Mononuclear cell (primary cell): ENCODE measurements around the gene ZNF768. TPM values are rescaled to one million over a fixed set of nuclear protein-coding genes. Genes with fewer than 3 reads are reported as not detected.
"Not testable (repeated sequence)": the region's sequence is repeated elsewhere in the genome, so short reads cannot be mapped to it uniquely, and the experiment has no call there.

Source experiments
- H3K27me3 ChIP-seq: 2 replicates; pipeline ENCODE4 v1.6.0; 2011; ENCODE audit warnings: low read length, control low read depth; ENCODE audit not compliant: insufficient read depth
- H3K4me1 ChIP-seq: 2 replicates; pipeline ENCODE4 v1.5.1; 2011; ENCODE audit warnings: mild to moderate bottlenecking, low read length, control low read depth; ENCODE audit not compliant: insufficient read depth
- H3K4me3 ChIP-seq: 2 replicates; pipeline ENCODE4 v1.5.1; 2011; ENCODE audit warnings: mild to moderate bottlenecking, low read length, moderate library complexity
- H3K9me3 ChIP-seq: 2 replicates; pipeline ENCODE4 v1.5.1; 2011; ENCODE audit warnings: low read depth, mild to moderate bottlenecking, control low read depth, low read length
- total RNA-seq: library from RNA; depleted of rRNA; stranded (reverse); fragments of >200 nt; gene quantifications from one replicate; pipeline ENCODE4 v1.2.3, GENCODE V29; 2012

Gene ZNF768
- total RNA-seq, 1 donor = 5.7 TPM

DNA sequence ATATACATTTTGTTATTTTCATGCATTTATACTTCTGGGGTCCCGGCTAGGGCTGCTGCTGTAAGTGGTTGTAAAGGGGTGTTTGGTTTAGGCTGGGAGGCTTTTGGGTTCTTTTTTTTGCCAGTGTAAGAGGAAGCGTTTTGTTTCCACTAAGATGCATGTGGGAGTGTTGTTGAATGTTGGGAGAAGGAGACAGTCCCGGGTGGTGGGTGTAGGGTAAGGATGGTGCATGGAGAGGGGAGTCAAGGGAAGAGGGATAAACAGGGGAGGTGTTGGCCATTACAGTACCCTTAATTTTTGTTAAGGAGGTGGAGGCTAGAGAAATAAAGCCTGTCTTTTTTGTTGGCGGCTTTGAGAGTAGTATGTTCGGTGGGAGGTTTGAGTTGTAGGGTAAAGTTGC lies 16.7 kb upstream of the ZNF768 start:
- Histone ChIP-seq H3K9me3 (no peaks in the 10 kb centered on the region), H3K4me3 (no peak overlapping the region), H3K4me1 (peaks cover 11% of the 10 kb centered on the region), H3K27me3 (no peaks in the 10 kb centered on the region)

DNA sequence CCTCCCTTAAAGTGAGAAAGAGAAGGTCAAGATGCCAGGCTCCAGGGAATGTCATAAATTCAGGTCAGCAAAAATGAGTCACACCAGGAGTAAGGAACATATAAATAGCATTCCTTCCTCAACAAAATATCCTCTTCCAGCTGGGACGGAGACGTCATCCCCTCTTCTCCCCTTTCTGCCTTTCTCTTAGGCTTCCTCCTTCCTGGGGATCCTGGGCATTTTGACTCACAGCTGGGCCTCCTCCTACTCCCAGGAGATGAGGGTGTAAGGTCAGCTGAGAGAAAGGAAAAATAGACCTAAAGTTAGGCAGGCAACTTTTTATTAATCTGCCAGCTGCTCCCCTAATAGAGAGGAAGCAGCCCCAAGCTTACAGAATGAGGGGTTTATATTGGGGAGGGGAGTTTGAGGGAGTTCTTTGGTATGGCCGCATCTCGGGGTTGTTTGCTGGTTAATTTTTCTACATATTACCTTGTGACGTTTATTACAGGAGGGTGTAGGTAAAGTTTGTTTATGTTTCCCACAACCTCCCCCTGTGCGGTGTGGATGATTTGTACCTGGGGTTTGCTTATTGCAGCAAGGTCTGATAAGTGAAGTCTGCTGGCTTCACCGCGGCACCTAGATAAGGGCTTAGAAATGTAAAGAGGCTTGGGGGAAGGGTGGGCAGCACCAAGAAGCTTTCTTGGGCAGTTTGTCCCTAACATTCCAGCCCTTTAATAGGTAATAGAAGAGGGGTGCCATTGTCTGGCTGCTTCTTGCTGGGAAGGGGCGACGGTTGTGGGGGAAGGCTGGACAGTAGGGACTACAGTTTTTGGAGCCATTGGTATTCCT lies 15.3 kb upstream of the ZNF768 start:
- Histone ChIP-seq H3K4me1 (peaks cover 12% of the 10 kb centered on the region), H3K4me3 (no peak overlapping the region), H3K27me3 (no peaks in the 10 kb centered on the region), H3K9me3 (no peaks in the 10 kb centered on the region)

DNA sequence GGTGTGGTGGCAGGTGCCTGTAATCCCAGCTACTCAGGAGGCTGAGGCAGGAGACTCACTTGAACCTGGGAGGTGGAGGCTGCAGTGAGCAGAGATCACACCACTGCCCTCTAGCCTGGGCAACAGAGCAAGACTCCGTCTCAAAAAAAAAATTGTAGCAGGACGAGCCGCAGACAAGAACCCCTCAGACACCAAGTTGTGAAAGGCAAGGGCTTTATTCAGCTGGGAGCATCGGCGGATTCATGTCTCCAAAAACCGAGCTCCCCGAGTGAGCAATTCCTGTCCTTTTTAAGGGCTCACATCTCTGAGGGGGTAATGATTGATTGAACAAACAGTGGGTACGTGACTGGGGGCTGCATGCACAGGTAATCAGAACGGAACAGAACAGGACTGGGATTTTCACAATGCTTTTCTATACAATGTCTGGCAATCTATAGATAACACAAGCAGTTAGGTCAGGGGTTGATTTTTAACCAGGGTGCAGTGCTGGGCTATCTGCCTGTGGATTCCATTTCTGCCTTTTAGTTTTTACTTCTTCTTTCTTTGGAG lies 14.6 kb upstream of the ZNF768 start:
- H3K27me3 ChIP-seq, H3K9me3 ChIP-seq, H3K4me3 ChIP-seq: not testable (repeated sequence)
- peaks cover 12% of the 10 kb centered on the region for H3K4me1 ChIP-seq

DNA sequence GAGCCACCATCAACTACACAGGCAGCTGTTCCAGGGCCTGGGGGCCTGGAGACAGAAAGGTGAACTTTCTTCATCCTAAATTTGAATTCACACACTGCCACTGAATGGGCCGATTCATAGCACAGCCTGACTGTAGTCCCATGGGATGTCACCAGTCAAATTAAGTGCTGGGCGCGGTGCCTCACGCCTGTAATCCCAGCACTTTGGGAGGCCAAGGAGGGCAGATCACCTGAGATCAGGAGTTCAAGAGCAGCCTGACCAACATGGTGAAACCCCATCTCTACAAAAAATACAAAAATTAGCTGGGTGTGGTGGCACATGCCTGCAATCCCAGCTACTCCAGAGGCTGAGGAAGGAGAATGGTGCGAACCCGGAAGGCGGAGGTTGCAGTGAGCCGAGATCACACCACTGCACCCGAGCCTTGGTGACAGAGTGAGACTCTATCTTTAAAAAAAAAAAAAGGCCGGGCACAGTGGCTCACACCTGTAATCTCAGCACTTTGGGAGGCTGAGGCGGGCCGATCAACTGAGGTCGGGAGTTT lies 13.7 kb upstream of the ZNF768 start:
- H3K27me3 ChIP-seq, H3K9me3 ChIP-seq, H3K4me3 ChIP-seq: not testable (repeated sequence)
- H3K4me1 ChIP-seq = peaks cover 17% of the 10 kb centered on the region

DNA sequence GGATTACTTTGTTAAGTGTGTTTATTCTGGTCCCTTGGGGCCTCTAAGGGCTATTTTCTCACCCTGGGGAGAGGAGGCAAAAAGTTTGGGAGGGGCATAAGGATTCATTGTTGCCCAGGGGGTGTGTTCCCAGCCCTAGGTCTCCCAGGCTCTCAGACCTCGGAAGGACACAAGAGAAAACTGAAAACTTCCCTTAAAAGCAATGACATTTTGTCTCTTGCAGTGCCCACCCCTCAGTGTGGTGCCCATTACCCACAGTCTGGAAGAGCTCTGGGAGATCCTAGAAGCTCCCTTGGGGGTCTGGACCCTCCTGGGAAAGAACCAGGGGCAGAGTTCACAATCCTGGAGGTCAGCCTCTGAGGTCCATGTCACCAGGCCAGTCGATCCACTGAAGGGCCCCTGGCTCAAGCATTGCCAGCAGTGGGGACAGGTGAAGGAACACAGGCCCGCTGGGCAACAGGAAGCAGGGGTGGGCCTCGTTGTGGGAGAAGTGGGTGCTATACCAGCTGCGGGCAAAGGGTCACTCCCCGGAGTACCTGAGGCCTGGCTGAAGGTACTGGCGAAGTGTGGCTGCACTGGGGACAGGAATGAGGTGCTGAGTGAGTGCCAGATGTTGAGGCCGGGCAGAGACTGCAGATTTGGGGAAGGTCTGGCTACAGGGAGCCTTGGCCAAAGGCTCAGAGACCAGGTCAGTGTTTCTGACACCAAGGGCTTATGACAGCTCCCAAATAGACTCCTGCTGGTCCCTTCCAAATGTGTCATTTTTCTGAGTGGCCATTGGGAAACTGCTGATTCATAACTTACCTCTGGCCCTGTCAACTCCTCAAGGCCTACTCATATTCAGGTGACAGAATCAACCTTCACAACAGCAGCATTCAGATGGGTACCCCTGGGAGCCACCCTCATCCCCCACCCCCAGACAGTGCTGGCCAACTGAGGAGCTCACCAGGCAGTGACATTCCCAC lies 12.9 kb upstream of the ZNF768 start:
- peaks cover 18% of the 10 kb centered on the region for H3K4me1 ChIP-seq
- H3K4me3 ChIP-seq = no peak overlapping the region
- no peaks in the 10 kb centered on the region for H3K9me3 ChIP-seq
- H3K27me3 ChIP-seq = no peaks in the 10 kb centered on the region

DNA sequence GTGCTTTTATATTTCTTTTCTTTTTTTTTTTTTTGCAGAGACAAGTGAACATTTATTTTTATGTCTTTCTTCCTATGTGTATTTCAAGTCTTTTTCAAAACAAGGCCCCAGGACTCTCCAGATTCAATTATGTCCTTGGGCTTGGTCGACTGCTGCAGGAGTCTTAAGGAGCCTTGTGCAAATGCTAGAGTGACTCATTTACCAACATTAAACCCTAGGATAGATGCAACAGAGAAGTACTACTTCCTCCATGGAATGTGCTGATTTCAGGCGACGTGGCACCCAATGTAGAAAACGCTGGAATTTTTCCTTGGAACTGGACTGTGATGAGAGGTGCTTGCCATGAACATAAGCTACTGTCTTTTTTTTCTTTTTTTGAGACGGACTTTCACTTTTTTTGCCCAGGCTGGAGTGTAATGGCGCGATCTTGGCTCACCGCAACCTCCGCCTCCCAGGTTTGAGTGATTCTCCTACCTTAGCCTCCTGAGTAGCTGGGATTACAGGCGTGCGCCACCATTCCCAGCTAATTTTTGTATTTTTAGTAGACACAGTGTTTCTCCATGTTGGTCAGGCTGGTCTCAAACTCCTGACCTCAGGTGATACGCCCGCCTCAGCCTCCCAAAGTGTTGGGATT lies 10.1 kb upstream of the ZNF768 start:
- H3K4me3 ChIP-seq, H3K27me3 ChIP-seq, H3K9me3 ChIP-seq: not testable (repeated sequence)
- H3K4me1 ChIP-seq = peaks cover 30% of the 10 kb centered on the region

DNA sequence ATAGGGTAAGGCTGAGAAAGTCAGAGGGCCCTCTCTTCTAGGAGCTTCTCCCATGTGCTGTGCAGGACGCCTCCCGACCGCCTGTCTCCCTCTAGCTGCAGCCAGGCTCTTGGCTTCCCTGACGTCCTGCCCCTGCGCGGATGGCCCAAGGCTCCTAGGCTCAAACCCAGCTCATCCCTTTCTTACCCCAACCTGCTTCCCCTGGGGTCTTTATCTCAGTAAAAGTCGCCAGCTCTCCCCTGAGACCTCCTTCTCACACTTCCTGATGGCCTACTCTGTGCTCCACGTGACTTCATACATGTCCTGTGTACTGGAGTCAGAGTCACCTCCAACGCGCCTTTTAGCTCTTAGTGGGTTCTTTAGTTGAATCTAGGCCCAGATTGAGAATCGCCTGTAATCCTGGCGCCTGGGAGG lies 9.4 kb upstream of the ZNF768 start:
- Histone ChIP-seq H3K4me3 (peak overlapping the region; percentile 65), H3K27me3 (no peaks in the 10 kb centered on the region), H3K9me3 (no peaks in the 10 kb centered on the region), H3K4me1 (peaks cover 30% of the 10 kb centered on the region)

DNA sequence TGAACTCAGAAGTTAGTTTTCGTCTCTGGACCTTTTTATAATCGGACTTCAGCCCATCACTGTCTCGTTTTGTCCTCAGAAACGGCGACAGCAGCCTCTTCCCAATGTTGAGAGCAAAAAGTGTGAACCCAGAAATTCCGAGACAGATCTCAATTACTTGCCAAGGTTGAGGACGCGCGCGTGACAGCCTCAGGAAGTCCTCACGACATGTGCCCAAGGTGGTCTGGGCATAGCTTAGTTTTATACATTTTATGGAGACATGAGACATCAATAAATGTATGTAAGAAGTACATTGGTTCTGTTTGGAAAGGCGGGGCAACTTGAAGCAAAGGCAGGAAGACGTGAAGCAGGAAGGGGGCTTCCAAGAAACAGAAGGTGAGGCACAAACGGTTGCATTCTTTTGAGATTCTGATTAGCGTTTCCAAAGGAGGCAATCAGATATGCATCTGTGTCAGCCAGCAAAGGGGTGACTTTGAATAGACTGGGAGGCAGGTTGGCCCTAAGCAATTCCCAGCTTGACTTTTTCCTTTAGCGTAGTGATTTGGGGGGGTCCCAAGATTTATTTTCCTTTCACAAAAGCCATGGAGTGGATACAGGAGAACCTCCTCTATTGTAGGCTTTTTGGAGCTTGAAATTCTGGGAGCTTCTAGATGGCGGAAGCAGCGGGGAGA lies 8.9 kb upstream of the ZNF768 start:
- H3K4me3 ChIP-seq = peak overlapping the region; percentile 65
- no peaks in the 10 kb centered on the region for H3K27me3 ChIP-seq
- peaks cover 30% of the 10 kb centered on the region for H3K4me1 ChIP-seq
- H3K9me3 ChIP-seq = no peaks in the 10 kb centered on the region

DNA sequence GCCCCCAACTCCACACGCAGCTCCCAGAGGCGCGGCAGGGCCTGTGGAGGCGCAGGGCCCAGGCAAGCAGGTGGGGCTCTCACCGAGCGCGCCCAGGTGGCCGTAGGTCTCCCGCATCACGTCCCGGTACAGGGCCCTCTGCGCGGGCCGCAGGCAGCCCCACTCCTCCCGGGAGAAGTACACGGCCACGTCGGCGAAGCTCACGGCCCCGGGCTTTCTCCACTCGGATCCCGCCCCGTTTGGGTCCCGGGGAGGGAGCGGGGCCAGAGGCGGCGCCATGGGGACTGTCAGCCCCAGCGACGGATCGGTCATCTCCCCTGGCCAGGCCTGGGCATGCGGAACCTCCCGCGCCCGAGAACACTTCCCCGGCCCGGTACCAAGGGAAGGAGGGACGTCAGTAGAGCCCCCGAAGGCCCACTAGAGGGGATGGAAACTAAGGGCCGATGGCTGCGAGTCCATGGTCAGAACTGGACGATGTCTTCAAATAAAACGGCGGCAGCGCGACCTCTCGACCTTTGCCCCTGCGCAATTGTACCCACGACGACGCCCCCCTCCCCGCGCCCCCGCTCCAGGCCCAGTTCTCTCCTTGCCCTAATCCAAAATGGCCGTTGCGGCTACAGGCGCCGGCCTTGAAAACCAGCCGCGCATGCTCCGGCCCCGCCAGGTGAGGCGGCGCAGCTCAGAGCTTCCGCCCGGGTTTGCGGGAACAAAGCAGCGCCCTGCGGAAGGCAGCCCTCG lies 8.2 kb upstream of the ZNF768 start, which contains the start of gene ZNF747:
Gene ZNF747 (minus strand): TSS at position 491 of the 738 bp plus-strand sequence. CDS start 179 bp downstream, at position 312.
- Histone ChIP-seq H3K27me3 (no peaks in the 10 kb centered on the region), H3K4me3 (peak within 1 kb of the TSS; percentile 65), H3K9me3 (no peaks in the 10 kb centered on the region), H3K4me1 (peaks cover 30% of the 10 kb centered on the region)

DNA sequence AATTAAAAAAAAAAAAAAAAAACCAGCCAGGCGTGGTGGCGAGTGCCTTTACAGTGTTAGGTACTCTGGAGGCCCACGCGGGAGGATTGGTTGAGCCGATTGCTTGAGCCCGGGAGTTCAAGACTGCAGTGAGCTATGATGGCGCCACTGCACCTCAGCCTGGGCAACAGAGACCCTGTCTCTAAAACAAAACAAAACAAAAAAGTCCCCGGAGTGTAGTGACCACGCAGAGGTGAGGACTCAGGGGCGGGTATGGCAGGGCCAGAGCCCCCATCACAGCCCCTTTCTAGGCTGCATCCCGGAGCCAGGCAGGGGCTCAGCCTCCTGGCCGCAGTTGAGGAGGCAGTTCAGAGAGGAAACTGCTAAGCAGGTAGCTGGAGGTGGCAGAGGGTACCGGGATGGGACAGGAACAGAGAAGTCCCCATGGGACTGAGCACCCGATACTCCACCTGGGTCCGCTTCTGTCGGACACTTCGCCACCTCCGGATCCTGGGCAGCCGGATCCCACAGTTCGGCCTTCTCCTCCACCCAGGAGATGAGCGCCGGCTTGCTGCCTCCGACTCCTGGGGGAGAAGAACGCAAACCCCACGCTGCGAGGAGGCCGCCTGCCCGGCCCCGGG lies 7.5 kb upstream of the ZNF768 start:
- Histone ChIP-seq H3K4me3 (peak overlapping the region; percentile 65), H3K4me1 (peaks cover 30% of the 10 kb centered on the region)

DNA sequence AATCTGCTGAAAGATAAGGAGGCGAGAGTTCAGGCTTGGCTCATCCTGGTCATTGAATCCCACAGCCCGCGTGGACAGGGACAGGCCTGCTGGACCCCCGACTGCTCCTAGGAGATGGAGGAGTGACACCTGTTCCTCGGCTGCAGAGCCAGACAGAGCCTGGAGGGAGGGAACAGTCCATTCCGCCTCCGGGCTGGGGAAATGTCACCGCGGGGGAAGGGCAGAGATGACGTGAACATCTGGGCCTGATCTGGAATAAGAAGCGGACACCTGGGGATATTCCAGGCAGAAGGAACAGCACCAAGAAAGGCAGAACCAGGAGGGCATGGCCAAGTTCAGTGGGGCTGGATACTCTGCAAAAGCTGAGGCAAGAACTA lies 6.8 kb upstream of the ZNF768 start:
- Histone ChIP-seq H3K4me1 (peaks cover 37% of the 10 kb centered on the region), H3K27me3 (no peaks in the 10 kb centered on the region), H3K4me3 (no peak overlapping the region), H3K9me3 (no peaks in the 10 kb centered on the region)

More for the DNA sequence above, 7.5 kb upstream of the ZNF768 start:
- Histone ChIP-seq H3K9me3 (no peaks in the 10 kb centered on the region), H3K27me3 (no peaks in the 10 kb centered on the region)

DNA sequence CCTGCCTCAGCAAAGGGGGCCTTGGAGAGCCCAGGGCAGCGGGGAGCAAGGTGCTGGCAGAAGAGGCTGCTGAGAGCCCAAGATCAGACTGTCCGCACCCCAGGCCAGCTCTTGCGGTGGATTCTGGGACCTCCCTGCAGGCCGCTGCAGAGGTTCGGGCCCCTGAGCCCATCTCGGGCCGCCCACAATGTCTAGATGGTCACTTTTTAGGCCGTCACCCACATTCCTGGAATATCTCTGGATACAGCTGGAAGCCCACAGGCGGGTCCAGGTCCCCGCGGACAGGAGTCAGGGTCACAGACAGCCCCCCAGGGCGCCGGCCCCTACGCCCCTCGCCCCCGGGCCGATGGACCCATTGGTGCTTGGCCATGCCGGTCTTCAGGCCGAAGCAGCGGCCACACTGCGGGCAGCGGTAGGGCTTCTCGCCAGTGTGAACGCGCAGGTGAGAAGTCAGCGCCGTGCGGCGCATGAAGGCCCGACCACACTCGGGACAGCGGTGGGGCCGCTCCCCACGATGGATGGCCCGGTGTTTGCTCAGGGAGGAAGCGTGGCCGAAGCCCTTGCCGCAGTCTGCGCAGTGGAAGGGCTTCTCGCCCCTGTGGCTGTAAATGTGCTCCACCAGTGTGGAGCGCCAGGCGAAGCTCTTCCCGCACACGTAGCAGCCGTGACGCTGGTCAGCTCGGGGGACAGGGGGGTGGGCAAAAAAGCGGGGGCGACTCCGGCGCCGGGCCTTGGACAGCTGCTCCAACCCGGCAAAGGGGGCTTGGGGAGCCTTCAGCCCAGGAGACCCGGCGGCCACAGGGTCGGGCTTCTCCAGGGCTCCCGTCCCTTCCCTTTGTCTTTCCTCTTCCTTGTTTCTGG lies 6.1 kb upstream of the ZNF768 start:
- H3K4me1 ChIP-seq = peaks cover 43% of the 10 kb centered on the region
- no peak overlapping the region for H3K4me3 ChIP-seq
- H3K9me3 ChIP-seq = no peaks in the 10 kb centered on the region
- H3K27me3 ChIP-seq = no peaks in the 10 kb centered on the region
